Mammary epithelial cell (primary cell): ENCODE measurements around the gene PPP1R9B.

Experiments used
- EZH2 ChIP-seq: IDR thresholded peaks from 2 replicates; pipeline ENCODE4 v1.6.1; 2012; ENCODE audit warnings: low read length, inconsistent platforms, borderline replicate concordance
- TF ChIP-seq, protein P1 (sequence below), 2 donors: IDR thresholded peaks in 1 of 2; conservative IDR thresholded peaks in 1 of 2; 2 replicates each; pipeline ENCODE4 v1.5.1; 2011 to 2012; ENCODE audit warnings: inconsistent platforms in 2 of 2, low read length in 2 of 2, mild to moderate bottlenecking in 2 of 2, control low read depth in 1 of 2, low read depth in 1 of 2; ENCODE audit not compliant: insufficient read depth in 1 of 2; ENCODE audit errors: extremely low read depth in 1 of 2

DNA sequence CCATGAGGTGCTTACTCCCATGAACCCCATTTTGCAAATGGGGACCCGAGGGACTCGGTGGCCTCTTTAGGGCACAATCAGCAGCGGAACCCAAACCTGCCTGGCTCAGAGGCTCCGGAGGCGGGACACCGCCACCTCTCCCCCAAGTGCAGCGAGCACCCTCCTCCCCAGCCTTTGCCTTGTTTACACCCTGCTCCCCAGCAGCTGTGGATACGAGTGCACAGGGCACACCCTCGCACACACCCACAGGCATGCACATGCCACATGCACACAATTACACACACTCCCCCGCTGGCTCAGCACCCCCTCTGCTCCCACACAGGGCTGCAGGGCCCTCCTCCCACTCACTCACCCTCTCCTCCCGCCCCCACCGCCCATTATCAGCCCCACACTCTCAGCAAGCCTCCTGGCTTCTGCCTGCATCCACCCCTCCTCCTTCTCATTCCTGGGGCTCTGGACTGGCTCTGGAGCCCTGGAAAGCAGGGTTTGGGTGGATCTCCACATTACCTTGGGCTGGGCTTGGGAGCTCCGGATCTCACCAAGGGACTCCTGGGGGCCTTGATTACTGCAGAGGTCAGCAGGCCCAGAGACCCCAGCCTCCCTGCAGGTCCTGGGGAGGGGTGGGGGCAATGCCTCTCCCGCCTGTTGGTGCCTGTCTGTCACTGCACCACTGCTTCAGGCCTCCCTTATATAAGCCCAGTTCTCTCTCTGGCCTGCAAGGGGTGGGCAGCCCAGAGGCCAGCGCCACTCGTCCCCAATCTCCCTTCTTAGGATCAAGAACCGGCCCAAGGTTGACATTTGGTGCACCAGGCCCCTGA, 48.9 kb downstream of the PPP1R9B start:
- TF ChIP-seq, protein P1, sequence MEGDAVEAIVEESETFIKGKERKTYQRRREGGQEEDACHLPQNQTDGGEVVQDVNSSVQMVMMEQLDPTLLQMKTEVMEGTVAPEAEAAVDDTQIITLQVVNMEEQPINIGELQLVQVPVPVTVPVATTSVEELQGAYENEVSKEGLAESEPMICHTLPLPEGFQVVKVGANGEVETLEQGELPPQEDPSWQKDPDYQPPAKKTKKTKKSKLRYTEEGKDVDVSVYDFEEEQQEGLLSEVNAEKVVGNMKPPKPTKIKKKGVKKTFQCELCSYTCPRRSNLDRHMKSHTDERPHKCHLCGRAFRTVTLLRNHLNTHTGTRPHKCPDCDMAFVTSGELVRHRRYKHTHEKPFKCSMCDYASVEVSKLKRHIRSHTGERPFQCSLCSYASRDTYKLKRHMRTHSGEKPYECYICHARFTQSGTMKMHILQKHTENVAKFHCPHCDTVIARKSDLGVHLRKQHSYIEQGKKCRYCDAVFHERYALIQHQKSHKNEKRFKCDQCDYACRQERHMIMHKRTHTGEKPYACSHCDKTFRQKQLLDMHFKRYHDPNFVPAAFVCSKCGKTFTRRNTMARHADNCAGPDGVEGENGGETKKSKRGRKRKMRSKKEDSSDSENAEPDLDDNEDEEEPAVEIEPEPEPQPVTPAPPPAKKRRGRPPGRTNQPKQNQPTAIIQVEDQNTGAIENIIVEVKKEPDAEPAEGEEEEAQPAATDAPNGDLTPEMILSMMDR (conservative IDR thresholded peaks at IDR 0.05 in 1 of 2, IDR thresholded peaks at IDR 0.05 in 1 of 2; ENCODE audit: extremely low read depth in 1 of 2, insufficient read depth in 1 of 2, low read depth in 1 of 2, low read length in 2 of 2): no peak
- TF ChIP-seq EZH2: no peak
